NCI-H1105 (cell line): ENCODE measurements around the gene PCCA.

Experiments used
- DNase-seq: peaks from one replicate; lab custom pipeline; 2025; lab: John Stamatoyannopoulos, UW

PCCA gene

DNA sequence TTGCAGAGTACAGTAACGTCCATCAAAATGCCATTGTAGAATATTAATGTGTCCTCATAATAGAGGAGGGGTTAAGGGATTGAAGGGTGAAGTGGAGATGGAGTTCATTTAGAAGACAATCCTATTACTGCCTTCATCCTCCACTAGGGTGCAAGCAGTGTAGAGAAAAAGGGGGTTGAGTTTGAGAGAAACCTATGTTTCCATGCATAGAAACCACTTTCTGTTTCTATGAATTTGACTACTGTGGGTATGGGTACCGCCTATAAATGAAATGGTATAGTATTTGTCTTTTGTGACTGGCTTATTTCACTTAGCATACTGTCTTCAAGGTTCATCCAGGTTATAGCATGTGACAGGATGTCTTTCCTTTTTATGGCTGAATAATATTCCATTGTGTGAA is 343.7 kb downstream of the PCCA start:
- no peak for DNase-seq

GRCh38 chr13:100433475-100433874 is 344.6 kb downstream of the PCCA start:
- DNase-seq, result no peak

DNA sequence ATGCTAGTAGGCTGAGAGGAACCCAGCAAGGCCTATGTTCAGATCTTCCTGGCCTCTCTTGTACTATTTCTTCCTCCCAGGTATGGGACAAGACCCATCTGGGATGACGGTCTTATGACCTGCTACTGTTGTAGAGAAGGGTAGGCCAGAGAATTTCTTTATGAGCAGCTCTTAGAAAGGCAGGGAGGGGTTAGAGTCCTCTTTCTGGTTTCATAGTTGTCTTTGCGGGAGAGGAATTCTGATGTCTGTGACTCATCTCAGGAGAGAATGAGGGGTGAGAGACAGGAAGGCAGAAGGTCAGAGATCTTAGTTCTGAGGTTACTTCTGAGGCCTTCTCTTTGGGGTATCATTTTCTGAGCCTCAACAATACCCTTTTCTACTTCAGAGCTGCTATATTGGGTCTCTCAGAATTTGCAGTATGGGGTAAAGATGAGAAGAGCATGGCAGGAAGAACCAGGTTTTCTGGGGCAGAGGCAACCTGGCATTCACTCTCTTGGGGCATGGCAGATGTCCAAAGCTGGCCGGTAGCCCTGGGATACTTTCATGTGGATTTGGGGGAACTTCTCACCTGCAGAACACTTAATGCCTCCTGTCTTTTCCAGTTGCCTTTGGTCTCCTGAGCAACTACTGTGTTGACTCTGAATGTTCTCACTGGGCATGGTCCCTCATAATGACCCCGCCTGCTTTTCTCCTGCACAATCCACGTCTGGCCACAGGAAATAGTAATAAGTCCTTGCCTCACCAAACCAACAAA is 345.3 kb downstream of the PCCA start:
- DNase-seq, result no peak

- no peak for DNase-seq
These were observed 347.2 kb downstream of the PCCA start for GRCh38 chr13:100436099-100436498.

GRCh38 chr13:100438059-100438788 is 349.3 kb downstream of the PCCA start:
- no peak for DNase-seq

GRCh38 chr13:100439247-100439970 is 350.5 kb downstream of the PCCA start:
- no peak for DNase-seq

GRCh38 chr13:100440751-100441425 is 352.0 kb downstream of the PCCA start:
- no peak for DNase-seq

- no peak for DNase-seq
These were observed 353.4 kb downstream of the PCCA start for GRCh38 chr13:100442095-100442832.

DNA sequence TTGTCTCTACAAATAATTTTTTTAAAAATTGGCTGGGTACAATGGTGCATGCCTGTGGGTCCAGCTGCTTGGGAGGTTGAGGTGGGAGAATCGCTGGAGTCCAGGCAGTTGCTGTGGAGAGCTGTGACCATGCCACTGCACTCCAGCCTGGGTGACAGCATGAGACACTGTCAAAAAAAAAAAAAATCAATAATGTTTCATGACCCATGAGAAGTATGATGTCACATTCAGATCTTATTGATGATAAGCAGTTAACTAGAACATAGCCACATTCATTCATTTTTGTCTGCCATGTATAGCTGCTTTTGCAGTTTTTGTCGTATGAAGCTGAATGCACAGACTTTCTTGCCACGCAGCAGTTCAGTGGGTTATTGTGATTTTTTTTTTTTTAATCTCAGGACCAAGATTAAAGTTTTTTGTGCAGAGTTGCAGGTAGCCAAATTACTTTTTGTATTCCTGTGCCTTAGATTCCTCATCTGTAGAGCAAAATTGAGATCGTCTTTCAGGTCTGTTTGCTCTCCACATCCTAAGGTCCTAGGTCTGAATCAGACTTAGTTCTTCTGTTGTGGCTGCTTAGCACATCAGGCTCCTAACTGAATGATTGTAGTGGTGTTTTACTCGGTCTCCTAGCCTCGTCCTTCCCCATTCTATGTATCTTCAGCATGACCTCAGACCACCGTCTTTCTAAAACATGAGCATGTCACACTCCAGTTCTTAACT is 354.5 kb downstream of the PCCA start:
- DNase-seq, result no peak

- DNase-seq, result no peak
These were observed 355.1 kb downstream of the PCCA start for GRCh38 chr13:100443998-100444328.

DNA sequence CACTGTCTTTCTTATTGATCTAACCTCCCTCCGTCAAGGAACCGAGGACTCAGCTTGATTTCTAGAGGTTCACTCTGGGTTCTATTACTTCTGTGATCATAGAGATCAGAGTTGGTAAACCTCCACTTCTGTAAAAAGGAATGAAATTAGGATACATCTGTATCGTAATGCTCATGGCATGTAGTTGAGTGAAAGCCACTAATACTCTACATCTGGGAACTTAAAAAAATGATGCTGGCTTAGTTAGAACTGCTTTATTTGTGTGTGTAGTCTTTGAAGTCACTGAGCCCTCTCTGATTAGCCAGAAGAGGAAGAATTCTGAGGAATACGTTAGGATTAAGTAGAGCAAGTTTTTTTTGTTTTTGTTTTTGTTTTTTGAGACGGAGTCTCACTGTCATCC is 358.9 kb downstream of the PCCA start:
- no peak for DNase-seq

- DNase-seq, result no peak
These were observed 363.0 kb downstream of the PCCA start for GRCh38 chr13:100451923-100452322.

GRCh38 chr13:100454876-100455275 is 366.0 kb downstream of the PCCA start:
- DNase-seq, result no peak

- no peak for DNase-seq
These were observed 369.8 kb downstream of the PCCA start for GRCh38 chr13:100458673-100459072.

GRCh38 chr13:100459747-100460146 is 370.9 kb downstream of the PCCA start:
- no peak for DNase-seq

DNA sequence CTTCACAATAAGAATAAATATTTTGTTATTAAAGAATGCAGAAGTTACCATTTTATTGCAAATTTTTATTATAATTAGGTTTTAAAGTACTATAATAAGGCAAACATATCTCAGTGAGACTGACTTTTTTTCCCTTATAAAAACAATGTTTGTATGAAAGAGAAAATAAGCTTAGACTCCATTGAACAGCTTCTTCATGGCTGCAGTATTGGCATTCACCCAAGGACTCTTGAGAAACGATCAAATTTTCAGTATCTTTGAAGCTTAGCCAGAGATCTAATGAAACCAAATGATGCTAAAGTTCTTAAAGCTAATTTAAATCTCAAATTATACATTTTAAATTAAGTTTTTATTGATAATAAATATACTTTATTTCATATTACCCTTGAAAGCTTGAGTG is 371.4 kb downstream of the PCCA start:
- DNase-seq, result no peak

GRCh38 chr13:100460791-100461190 is 371.9 kb downstream of the PCCA start:
- DNase-seq, result no peak

- DNase-seq, result no peak
These were observed 372.6 kb downstream of the PCCA start for GRCh38 chr13:100461309-100462030.

GRCh38 chr13:100464006-100464405 is 375.1 kb downstream of the PCCA start:
- no peak for DNase-seq

DNA sequence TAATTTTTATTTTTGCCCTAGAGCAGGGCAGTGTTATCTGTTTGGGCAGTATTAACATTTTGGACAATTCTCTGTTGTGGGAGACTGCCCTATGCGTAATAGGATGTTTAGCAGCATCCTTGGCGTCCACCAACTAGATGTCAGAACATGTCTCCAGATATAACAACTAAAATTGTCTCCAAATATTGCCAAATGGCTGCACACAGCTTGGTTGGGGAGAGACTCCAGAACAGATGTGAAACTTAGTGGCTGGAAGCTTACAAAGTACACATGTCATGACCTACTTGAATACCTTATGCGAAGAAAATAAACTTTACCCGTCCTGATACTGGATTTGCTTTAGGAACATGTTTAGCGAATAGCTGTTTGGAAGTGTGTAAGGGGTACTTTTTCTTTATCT is 376.7 kb downstream of the PCCA start:
- DNase-seq, result no peak
